ENCODE data around the gene RASAL2.
"Not testable (repeated sequence)": the region's sequence is repeated elsewhere in the genome, so short reads cannot be mapped to it uniquely, and the experiment has no call there.

The RASAL2 gene

GRCh38 chr1:178344513-178345091 lies 250.7 kb downstream of the RASAL2 start:
- DNase-seq (ENCODE audit: low spot score), result peak; percentile 30

DNA sequence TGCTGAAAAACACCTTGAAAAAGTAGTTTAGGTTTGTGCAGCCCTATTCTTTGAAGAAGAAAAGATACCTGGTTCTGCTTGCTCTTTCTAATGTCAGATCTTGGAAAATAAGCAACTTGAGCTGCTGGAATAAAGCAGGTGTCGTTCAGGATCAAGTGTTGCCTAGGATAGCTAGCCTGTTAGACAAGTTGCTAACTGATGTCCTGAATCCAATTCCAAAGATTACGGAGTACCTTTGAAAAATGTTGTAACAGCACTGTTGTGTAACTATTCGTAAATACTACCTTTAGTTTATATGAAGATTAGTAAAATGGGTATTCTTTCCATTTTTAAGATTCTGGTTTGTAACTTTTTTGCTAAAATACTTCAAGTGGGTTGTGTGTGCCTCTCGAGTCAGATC lies 251.3 kb downstream of the RASAL2 start:
- no peak for DNase-seq (ENCODE audit: low spot score)

- no peak for DNase-seq (ENCODE audit: low spot score)
Measured at GRCh38 chr1:178345807-178346206, 251.9 kb downstream of the RASAL2 start.

DNA sequence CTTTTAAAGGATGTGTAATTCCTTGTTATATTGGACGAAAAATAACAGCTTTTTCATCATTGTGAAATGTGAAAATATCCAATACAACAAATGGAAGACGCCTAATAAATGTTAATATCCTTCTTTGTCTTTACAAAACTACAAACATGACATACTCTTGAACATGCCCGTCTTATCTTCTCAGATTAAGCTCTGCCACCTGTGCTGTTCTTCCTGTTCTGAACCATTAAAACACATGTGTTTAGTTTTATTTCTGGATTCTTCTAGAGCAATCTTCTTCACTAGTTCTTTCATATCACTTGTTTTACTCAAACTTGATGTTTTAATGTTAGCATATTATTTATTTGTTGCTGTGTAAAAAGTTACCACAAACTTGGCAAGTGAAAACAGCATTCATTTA lies 255.9 kb downstream of the RASAL2 start:
- DNase-seq (ENCODE audit: low spot score), result no peak

DNA sequence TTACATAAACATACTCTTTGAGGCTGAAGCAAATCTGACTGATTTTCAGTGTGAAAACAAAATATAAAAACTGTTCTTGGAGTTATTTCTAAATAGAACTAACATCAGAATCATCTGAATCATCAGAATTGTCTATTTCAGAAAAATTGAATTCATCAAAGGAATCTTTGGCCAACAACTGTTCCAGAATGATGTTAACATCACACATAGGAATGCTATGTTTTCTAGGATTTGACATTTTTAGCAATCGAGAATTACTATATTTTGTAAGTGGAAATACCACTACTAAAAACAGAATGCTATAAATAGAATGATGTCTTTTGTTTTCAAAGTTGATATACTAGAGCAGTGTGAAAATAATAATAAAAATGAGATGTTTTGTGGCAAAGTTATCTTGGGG lies 258.0 kb downstream of the RASAL2 start:
- not testable (repeated sequence) for DNase-seq (ENCODE audit: low spot score)

GRCh38 chr1:178352790-178353416 lies 259.0 kb downstream of the RASAL2 start:
- no peak for DNase-seq (ENCODE audit: low spot score)

GRCh38 chr1:178353524-178353923 lies 259.6 kb downstream of the RASAL2 start:
- no peak for DNase-seq (ENCODE audit: low spot score)

- no peak for DNase-seq (ENCODE audit: low spot score)
Measured at GRCh38 chr1:178354816-178355215, 260.9 kb downstream of the RASAL2 start.

- no peak for DNase-seq (ENCODE audit: low spot score)
Measured at GRCh38 chr1:178356299-178356698, 262.4 kb downstream of the RASAL2 start.

- no peak for DNase-seq (ENCODE audit: low spot score)
Measured at GRCh38 chr1:178358456-178358855, 264.6 kb downstream of the RASAL2 start.

- DNase-seq (ENCODE audit: low spot score), result no peak
Measured at GRCh38 chr1:178360421-178360820, 266.5 kb downstream of the RASAL2 start.

DNA sequence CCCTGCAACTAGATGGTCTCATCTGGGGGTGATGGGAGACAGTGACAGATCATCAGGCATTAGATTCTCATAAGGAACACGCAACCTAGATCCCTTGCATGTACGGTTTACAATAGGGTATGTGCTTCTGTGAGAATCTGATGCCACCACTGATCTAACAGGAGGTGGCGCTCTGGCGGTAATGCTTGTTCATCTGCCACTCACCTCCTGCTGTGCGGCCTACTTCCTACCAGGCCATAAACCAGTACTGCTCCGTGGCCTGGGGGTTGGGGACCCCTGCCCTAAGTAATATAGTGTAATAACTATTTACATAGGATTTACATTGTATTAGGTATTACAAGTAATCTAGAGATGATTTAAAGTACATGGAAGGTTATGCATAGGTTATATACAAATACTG lies 267.9 kb downstream of the RASAL2 start:
- no peak for DNase-seq (ENCODE audit: low spot score)

- no peak for DNase-seq (ENCODE audit: low spot score)
Measured at GRCh38 chr1:178362747-178363146, 268.8 kb downstream of the RASAL2 start.

GRCh38 chr1:178364782-178365181 lies 270.9 kb downstream of the RASAL2 start:
- DNase-seq (ENCODE audit: low spot score), result no peak

GRCh38 chr1:178367151-178367550 lies 273.2 kb downstream of the RASAL2 start:
- DNase-seq (ENCODE audit: low spot score), result no peak

GRCh38 chr1:178368208-178368607 lies 274.3 kb downstream of the RASAL2 start:
- no peak for DNase-seq (ENCODE audit: low spot score)

GRCh38 chr1:178371235-178371634 lies 277.3 kb downstream of the RASAL2 start:
- DNase-seq (ENCODE audit: low spot score), result no peak

- DNase-seq (ENCODE audit: low spot score), result no peak
Measured at GRCh38 chr1:178371933-178372388, 278.1 kb downstream of the RASAL2 start.

- no peak for DNase-seq (ENCODE audit: low spot score)
Measured at GRCh38 chr1:178374016-178374415, 280.1 kb downstream of the RASAL2 start.

DNA sequence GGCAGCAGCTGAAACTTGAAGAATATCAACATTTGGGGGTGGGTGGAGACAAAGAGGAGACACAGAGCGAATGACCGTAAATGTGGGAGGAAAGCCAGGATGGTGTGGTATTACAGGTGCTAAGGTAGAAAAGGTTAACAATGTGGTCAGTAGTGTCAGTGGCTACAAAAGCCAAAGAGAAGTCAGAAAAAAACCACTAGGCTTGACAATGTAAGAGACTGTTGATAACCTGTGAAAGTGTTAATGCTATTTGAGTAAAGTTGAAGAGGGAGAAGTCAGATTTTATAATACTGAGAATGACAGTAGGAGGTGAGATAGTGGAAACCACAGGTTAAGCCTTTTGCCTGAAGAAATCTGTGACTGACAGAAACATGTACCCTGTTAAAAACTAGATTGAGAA lies 282.1 kb downstream of the RASAL2 start:
- DNase-seq (ENCODE audit: low spot score), result no peak

DNA sequence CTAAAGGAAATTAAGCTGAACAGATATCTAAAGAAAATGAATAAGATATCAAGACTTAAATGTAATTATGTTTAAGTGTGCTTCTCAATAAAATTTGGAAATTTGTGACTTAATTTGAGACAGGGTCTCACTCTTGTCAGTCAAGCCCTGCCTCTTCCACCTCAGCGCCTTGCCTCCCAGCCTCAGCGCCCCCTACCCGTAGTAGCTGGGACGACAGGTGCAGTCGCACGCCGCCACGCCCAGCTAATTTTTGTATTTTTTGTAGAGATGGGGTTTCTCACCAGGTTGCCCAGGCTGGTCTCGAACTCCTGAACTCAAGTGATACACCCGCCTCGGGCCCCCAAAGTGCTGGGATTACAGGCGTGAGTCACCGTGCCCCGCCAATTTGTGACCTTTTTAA lies 285.9 kb downstream of the RASAL2 start:
- DNase-seq (ENCODE audit: low spot score), result no peak

DNA sequence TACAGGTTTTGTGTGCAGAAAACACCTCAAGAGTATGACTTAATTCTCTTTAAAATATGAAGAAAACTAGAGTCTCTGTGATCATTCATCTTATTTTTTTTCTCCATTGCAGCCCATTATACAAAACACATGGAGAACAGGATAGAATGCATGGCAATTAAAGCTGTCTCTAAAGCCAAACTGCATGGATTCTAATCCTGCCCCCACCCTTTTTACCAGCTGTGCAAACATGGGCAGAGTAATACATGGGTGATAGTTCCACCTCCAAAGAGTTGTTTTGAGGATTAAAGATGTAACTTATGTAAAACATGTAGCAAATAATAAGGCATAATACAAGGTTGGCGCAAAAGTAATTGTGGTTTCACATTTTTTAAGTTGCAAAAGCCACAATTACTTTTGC lies 288.5 kb downstream of the RASAL2 start:
- DNase-seq (ENCODE audit: low spot score), result no peak

- no peak for DNase-seq (ENCODE audit: low spot score)
Measured at GRCh38 chr1:178385662-178386061, 291.8 kb downstream of the RASAL2 start.

All from RKO (cell line).